Keratinocyte (primary cell): ENCODE results near the gene NAALADL2. TPM values are rescaled to one million over a fixed set of nuclear protein-coding genes. Genes with fewer than 3 reads are reported as not detected.

Source experiments
- DNase-seq: peaks from one replicate; pipeline ENCODE4 v3.0.0-alpha.2; 2011; ENCODE audit warnings: low read depth, missing footprints, low spot score
- FAIRE-seq: peaks from 2 replicates; lab custom pipeline; 2011; peaks lifted over from hg19 to GRCh38; lab: Jason Lieb, UNC
- H2AFZ ChIP-seq: 2 replicates; pipeline ENCODE4 v1.6.0; 2012; ENCODE audit warnings: low read length, control low read depth, inconsistent platforms; ENCODE audit not compliant: control insufficient read depth
- H3K27ac ChIP-seq: 2 replicates; pipeline ENCODE4 v1.5.1; 2011; ENCODE audit warnings: low read length; ENCODE audit not compliant: control insufficient read depth, insufficient read depth
- H3K27me3 ChIP-seq: 3 replicates; pipeline ENCODE4 v1.6.0; 2011; ENCODE audit warnings: low read length; ENCODE audit not compliant: control insufficient read depth, insufficient read depth; ENCODE audit errors: extremely low read depth
- H3K36me3 ChIP-seq, 2 experiments: 2 replicates in 1 of 2; 3 replicates in 1 of 2; pipeline ENCODE4 v1.5.1; 2011; ENCODE audit warnings: low read length in 2 of 2, mild to moderate bottlenecking in 1 of 2; ENCODE audit not compliant: control insufficient read depth in 2 of 2, insufficient read depth in 2 of 2; ENCODE audit errors: extremely low read depth in 1 of 2
- H3K4me1 ChIP-seq: 3 replicates; pipeline ENCODE4 v1.5.1; 2011; ENCODE audit warnings: low read length; ENCODE audit not compliant: control insufficient read depth, insufficient read depth; ENCODE audit errors: extremely low read depth
- H3K4me2 ChIP-seq: 3 replicates; pipeline ENCODE4 v1.6.0; 2011; ENCODE audit warnings: low read depth, low read length; ENCODE audit not compliant: control insufficient read depth, insufficient read depth; ENCODE audit errors: extremely low read depth
- H3K4me3 ChIP-seq, 3 experiments: fragments of 200-600 bp in 1 of 3; sonication (generic) in 1 of 3; 2 replicates in 2 of 3; 3 replicates in 1 of 3; pipeline ENCODE4 v1.5.1; 2011 to 2016; ENCODE audit warnings: low read length in 3 of 3, mild to moderate bottlenecking in 3 of 3, control low read depth in 2 of 3, inconsistent platforms in 1 of 3, low read depth in 1 of 3, mixed read lengths in 1 of 3, mixed run types in 1 of 3, moderate library complexity in 1 of 3; ENCODE audit not compliant: control insufficient read depth in 2 of 3, insufficient read depth in 2 of 3; ENCODE audit errors: extremely low read depth in 1 of 3
- H3K79me2 ChIP-seq: 2 replicates; pipeline ENCODE4 v1.6.0; 2012; ENCODE audit warnings: low read length; ENCODE audit not compliant: control insufficient read depth, insufficient read depth
- H3K9ac ChIP-seq: 3 replicates; pipeline ENCODE4 v1.6.0; 2011; ENCODE audit warnings: low read length; ENCODE audit not compliant: control insufficient read depth, insufficient read depth; ENCODE audit errors: extremely low read depth
- H3K9me1 ChIP-seq: 3 replicates; pipeline ENCODE4 v1.6.0; 2011; ENCODE audit warnings: low read length; ENCODE audit not compliant: control insufficient read depth, insufficient read depth; ENCODE audit errors: extremely low read depth
- H3K9me3 ChIP-seq: 2 replicates; pipeline ENCODE4 v1.5.1; 2012; ENCODE audit warnings: low read depth, low read length; ENCODE audit not compliant: control insufficient read depth
- H4K20me1 ChIP-seq: 3 replicates; pipeline ENCODE4 v1.6.0; 2011; ENCODE audit warnings: low read length; ENCODE audit not compliant: control insufficient read depth, insufficient read depth; ENCODE audit errors: extremely low read depth
- EZH2 ChIP-seq: IDR thresholded peaks from one replicate; pipeline ENCODE4 v1.6.1; 2012; ENCODE audit warnings: inconsistent platforms, mild to moderate bottlenecking, low read length, moderate library complexity
- dilution Hi-C: fragments of 300-500 bp; cut with MboI; formaldehyde crosslinking; loops from one replicate; pipeline ENCODE4 v1.7.0; 2020; ENCODE audit warnings: low sequenced_read_pairs; ENCODE audit not compliant: extremely low pct_ligation_motif_present
- polyA plus RNA-seq, 5 experiments: library from polyadenylated mRNA; depleted of rRNA in 3 of 5; stranded (reverse) in 3 of 5; stranded (forward) in 1 of 5; unstranded in 1 of 5; fragments of >200 nt; gene quantifications; 1 replicate in 1 of 5; 2 replicates in 3 of 5; 3 replicates in 1 of 5; pipeline versions ENCODE4 v1.2.1 to v1.2.3, GENCODE V29; 2011 to 2012; ENCODE audit warnings: missing spikeins in 2 of 5, low read depth in 1 of 5, low replicate concordance in 1 of 5
- TF ChIP-seq, protein P1 (sequence below), 3 experiments: IDR thresholded peaks in 1 of 3; conservative IDR thresholded peaks in 1 of 3; optimal IDR thresholded peaks in 1 of 3; 2 replicates in 2 of 3; 3 replicates in 1 of 3; pipeline versions ENCODE3 to v1.5.1; 2011; ENCODE audit warnings: low read length in 3 of 3, mild to moderate bottlenecking in 3 of 3, moderate library complexity in 2 of 3, control low read depth in 1 of 3, inconsistent platforms in 1 of 3; ENCODE audit not compliant: insufficient read depth in 2 of 3; ENCODE audit errors: extremely low read depth in 1 of 3

NAALADL2 gene
- polyA plus RNA-seq, 1 donor (not counting 4 experiments of a cell fraction or from before 2014, with no cell fraction given): 0.75 TPM

DNA sequence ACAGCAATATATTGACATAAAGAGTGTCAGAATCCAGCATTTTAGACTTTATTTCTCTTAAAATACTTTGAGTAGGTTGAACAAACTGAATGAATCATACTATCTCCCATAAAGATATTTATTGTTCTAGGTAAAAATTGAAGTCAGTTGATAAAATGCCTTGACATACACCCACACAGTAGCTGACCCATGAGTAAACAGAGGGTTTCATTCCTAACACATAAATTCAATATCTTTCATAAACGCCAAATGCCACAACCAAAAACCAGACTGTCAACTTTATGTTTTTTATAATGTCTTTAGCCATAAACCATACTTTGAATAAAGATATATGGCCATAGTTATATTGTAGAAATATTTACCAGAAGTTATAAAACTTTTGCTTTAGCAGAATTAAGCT is 742.4 kb downstream of the NAALADL2 start:
- no peak overlapping the region for H3K4me3 ChIP-seq
- H3K9me1 ChIP-seq: no peaks in the 10 kb centered on the region
- no peak overlapping the region for H3K9ac ChIP-seq
- no peaks in the 10 kb centered on the region for H4K20me1 ChIP-seq
- no peak overlapping the region for H2AFZ ChIP-seq
- no peaks in the 10 kb centered on the region for H3K9me3 ChIP-seq
- no peaks in the 10 kb centered on the region for H3K27me3 ChIP-seq
- H3K79me2 ChIP-seq: no peaks in the 10 kb centered on the region
- TF ChIP-seq EZH2: no peak
- TF ChIP-seq, protein P1, sequence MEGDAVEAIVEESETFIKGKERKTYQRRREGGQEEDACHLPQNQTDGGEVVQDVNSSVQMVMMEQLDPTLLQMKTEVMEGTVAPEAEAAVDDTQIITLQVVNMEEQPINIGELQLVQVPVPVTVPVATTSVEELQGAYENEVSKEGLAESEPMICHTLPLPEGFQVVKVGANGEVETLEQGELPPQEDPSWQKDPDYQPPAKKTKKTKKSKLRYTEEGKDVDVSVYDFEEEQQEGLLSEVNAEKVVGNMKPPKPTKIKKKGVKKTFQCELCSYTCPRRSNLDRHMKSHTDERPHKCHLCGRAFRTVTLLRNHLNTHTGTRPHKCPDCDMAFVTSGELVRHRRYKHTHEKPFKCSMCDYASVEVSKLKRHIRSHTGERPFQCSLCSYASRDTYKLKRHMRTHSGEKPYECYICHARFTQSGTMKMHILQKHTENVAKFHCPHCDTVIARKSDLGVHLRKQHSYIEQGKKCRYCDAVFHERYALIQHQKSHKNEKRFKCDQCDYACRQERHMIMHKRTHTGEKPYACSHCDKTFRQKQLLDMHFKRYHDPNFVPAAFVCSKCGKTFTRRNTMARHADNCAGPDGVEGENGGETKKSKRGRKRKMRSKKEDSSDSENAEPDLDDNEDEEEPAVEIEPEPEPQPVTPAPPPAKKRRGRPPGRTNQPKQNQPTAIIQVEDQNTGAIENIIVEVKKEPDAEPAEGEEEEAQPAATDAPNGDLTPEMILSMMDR (optimal IDR thresholded peaks at IDR 0.05 in 1 of 3, IDR thresholded peaks at IDR 0.05 in 1 of 3, conservative IDR thresholded peaks at IDR 0.05 in 1 of 3; ENCODE audit: extremely low read depth in 1 of 3, insufficient read depth in 2 of 3, low read length in 3 of 3): no peak
- dilution Hi-C loops: no loop called here
- H3K27ac ChIP-seq: no peak overlapping the region
- no peaks in the 10 kb centered on the region for H3K4me1 ChIP-seq
- H3K36me3 ChIP-seq: no peaks in the 10 kb centered on the region
- H3K4me2 ChIP-seq: no peak overlapping the region
- FAIRE-seq (no peak), DNase-seq (no peak)

DNA sequence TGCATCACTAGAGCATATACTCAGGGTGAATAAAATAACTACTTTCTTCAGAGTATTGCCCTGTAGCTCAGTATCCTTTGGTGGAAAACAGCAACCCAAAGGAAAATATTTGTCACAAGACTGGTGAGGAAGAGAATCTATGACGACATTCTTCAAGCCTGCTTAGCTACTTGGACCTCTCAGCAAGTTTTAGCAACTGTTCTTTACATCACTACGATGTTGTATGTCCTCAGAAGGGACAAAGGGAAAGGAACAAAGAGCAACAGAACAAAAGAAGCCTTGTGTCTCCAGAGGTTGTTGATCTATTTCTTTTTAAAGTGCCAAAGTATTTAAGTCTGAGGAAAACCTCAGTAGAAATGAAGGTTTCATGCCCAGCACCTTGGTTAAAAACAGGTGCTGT is 746.7 kb downstream of the NAALADL2 start:
- Histone ChIP-seq H3K36me3 (no peaks in the 10 kb centered on the region), H3K27ac (no peak overlapping the region), H3K27me3 (no peaks in the 10 kb centered on the region), H3K9ac (no peak overlapping the region), H3K4me3 (no peak overlapping the region), H3K4me2 (no peak overlapping the region), H3K9me1 (no peaks in the 10 kb centered on the region), H3K9me3 (no peaks in the 10 kb centered on the region), H2AFZ (no peak overlapping the region), H3K79me2 (no peaks in the 10 kb centered on the region), H3K4me1 (no peaks in the 10 kb centered on the region), H4K20me1 (no peaks in the 10 kb centered on the region)
- FAIRE-seq (no peak), DNase-seq (no peak)
- dilution Hi-C loops: no loop called here
- no peak for TF ChIP-seq EZH2
- TF ChIP-seq, protein P1 (optimal IDR thresholded peaks at IDR 0.05 in 1 of 3, IDR thresholded peaks at IDR 0.05 in 1 of 3, conservative IDR thresholded peaks at IDR 0.05 in 1 of 3; ENCODE audit: extremely low read depth in 1 of 3, insufficient read depth in 2 of 3, low read length in 3 of 3): no peak
